Spleen (tissue), 11 donors: Measurements from ENCODE around the gene ZNRF3. TPM values are rescaled to one million over a fixed set of nuclear protein-coding genes. Genes with fewer than 3 reads are reported as not detected.
A peak's percentile ranks its signal among the peaks of the same experiment; 100 is the strongest.

ENCODE experiments used
- DNase-seq: peaks from one replicate; pipeline ENCODE4 v3.0.0-alpha.2; 2020
- H3K27ac ChIP-seq, 8 donors: fragments of 200-600 bp; sonication (generic) in 7 of 8; 1 replicate in 4 of 8; 2 replicates in 4 of 8; pipeline versions ENCODE4 v1.5.0 to v1.8.0; 2016 to 2021; ENCODE audit warnings: inconsistent platforms in 4 of 8, mild to moderate bottlenecking in 4 of 8, moderate library complexity in 1 of 8
- H3K27me3 ChIP-seq, 7 donors: fragments of 200-600 bp; sonication (generic) in 6 of 7; replicated peaks in 1 of 7; 1 replicate in 4 of 7; 2 replicates in 3 of 7; pipeline versions ENCODE4 v1.5.0 to v1.8.0; 2016 to 2021; ENCODE audit warnings: inconsistent platforms in 3 of 7, mild to moderate bottlenecking in 1 of 7
- H3K36me3 ChIP-seq, 6 donors: fragments of 200-600 bp; sonication (generic) in 5 of 6; 1 replicate in 4 of 6; 2 replicates in 2 of 6; pipeline versions ENCODE4 v1.5.0 to v1.8.0; 2016 to 2021; ENCODE audit warnings: inconsistent platforms in 2 of 6
- H3K4me1 ChIP-seq, 6 donors: fragments of 200-600 bp; sonication (generic) in 5 of 6; 1 replicate in 3 of 6; 2 replicates in 3 of 6; pipeline versions ENCODE4 v1.5.0 to v1.8.0; 2016 to 2021; ENCODE audit warnings: inconsistent platforms in 3 of 6
- H3K4me3 ChIP-seq, 8 donors: fragments of 200-600 bp; sonication (generic) in 7 of 8; 1 replicate in 4 of 8; 2 replicates in 4 of 8; pipeline versions ENCODE4 v1.5.0 to v1.8.0; 2016 to 2021; ENCODE audit warnings: inconsistent platforms in 4 of 8, mild to moderate bottlenecking in 4 of 8, moderate library complexity in 2 of 8
- H3K9me3 ChIP-seq, 8 donors: fragments of 200-600 bp; sonication (generic) in 7 of 8; 1 replicate in 4 of 8; 2 replicates in 4 of 8; pipeline versions ENCODE4 v1.5.0 to v1.8.0; 2016 to 2021; ENCODE audit warnings: inconsistent platforms in 4 of 8
- CTCF ChIP-seq, 11 experiments: fragments of 200-600 bp in 7 of 11; fragments of 450-650 bp in 4 of 11; sonication (generic) in 4 of 11; IDR thresholded peaks in 8 of 11; conservative IDR thresholded peaks in 3 of 11; 1 replicate in 7 of 11; 2 replicates in 4 of 11; pipeline versions ENCODE4 v1.4.0 to v1.8.0; 2016 to 2021; ENCODE audit warnings: antibody characterized with exemption in 11 of 11, inconsistent platforms in 4 of 11, mild to moderate bottlenecking in 1 of 11
- POLR2A ChIP-seq, 3 donors: fragments of 450-650 bp; IDR thresholded peaks; one replicate each; pipeline ENCODE4 v1.5.1; 2017; ENCODE audit warnings: antibody characterized with exemption in 3 of 3, mild to moderate bottlenecking in 1 of 3
- POLR2AphosphoS5 ChIP-seq, 3 donors: sonication (generic); formaldehyde crosslinking; IDR thresholded peaks; one replicate each; pipeline ENCODE4 v1.5.1; 2017; ENCODE audit warnings: antibody characterized with exemption in 3 of 3
- WGBS, 5 donors: extraction: QIAGEN DNeasy Blood & Tissue Kit in 3 of 5; methylation state at CpG; one replicate each; pipeline versions ENCODE4 v1.1.5 to v1.1.7; 2013 to 2018; 5-methylcytosine and 5-hydroxymethylcytosine counted together
- intact Hi-C: fragments of 100-400 bp; cut with DNase I; formaldehyde crosslinking; loops from one replicate; pipeline ENCODE4 v1.15.0; 2023; ENCODE audit warnings: low total_unique reads
- polyA plus RNA-seq, 3 donors: library from polyadenylated mRNA; stranded (reverse); fragments of 200-250 nt; gene quantifications; one replicate each; pipeline ENCODE4 v1.2.1, GENCODE V29; 2013
- total RNA-seq, 7 donors: library from RNA; depleted of rRNA in 3 of 7; stranded (reverse); fragments of >200 nt in 3 of 7; fragmentation: NEBNext Ultra II Directional in 4 of 7; extraction: Animal tissue kit (Norgen Biotek cat#: 25700) in 4 of 7; gene quantifications; one replicate each; pipeline versions ENCODE4 v1.1.0 to v1.2.1, GENCODE V29; 2016 to 2021
- donor health status: healthy with polysubstance abuse.
- donor health status: DM: no; HTN: no; CAD: no; lungs with moderate emphysema.
- donor health status: DM: no; HTN: no; CAD: no.
- donor health status: Bipolar disorder and iron deficiency.
- donor health status: healthy.
- donor health status: DM: no; HTN: no; CAD: no.
- donor health status: DM: yes; HTN: yes; CAD: no.

Gene ZNRF3
- total and polyA plus RNA-seq, 10 donors: 0.15 to 4.5 (median 2.6) TPM

GRCh38 chr22:28915969-28916368, 32.6 kb downstream of the ZNRF3 start:
- 93 to 99% (median 94%) methylated on average over 3 of the region's 3 CpGs for WGBS, 5 donors
- TF ChIP-seq CTCF (IDR thresholded peaks at IDR 0.05 in 8 of 11, conservative IDR thresholded peaks at IDR 0.05 in 3 of 11): no peak
- no peak for TF ChIP-seq POLR2A (IDR thresholded peaks at IDR 0.05)
- TF ChIP-seq POLR2AphosphoS5 (IDR thresholded peaks at IDR 0.05): no peak
- H3K4me3 ChIP-seq: no peak overlapping the region
- no peak overlapping the region for H3K27ac ChIP-seq
- H3K9me3 ChIP-seq: no peaks in the 10 kb centered on the region
- intact Hi-C loops: no loop called here
- no peak for DNase-seq
- no peaks in the 10 kb centered on the region for H3K36me3 ChIP-seq
- peaks cover 0 to 29% (median 4%) of the 10 kb centered on the region in 6 donors for H3K4me1 ChIP-seq
- H3K27me3 ChIP-seq: no peaks in the 10 kb centered on the region

GRCh38 chr22:28917747-28918549, 34.6 kb downstream of the ZNRF3 start:
- no peak for DNase-seq
- Histone ChIP-seq H3K4me3 (no peak overlapping the region), H3K36me3 (no peaks in the 10 kb centered on the region), H3K4me1 (peaks cover 0 to 21% (median 5%) of the 10 kb centered on the region in 6 donors), H3K9me3 (no peaks in the 10 kb centered on the region), H3K27me3 (no peaks in the 10 kb centered on the region), H3K27ac (peak overlapping the region in 5 of 8 donors; percentile 1 to 50 (median 11))
- intact Hi-C loops: no loop called here
- no peak for TF ChIP-seq POLR2A (IDR thresholded peaks at IDR 0.05)
- TF ChIP-seq CTCF (IDR thresholded peaks at IDR 0.05 in 8 of 11, conservative IDR thresholded peaks at IDR 0.05 in 3 of 11): no peak
- TF ChIP-seq POLR2AphosphoS5 (IDR thresholded peaks at IDR 0.05): no peak
- 41 to 52% (median 48%) methylated on average over 11 to 12 of the region's 12 CpGs for WGBS, 5 donors

GRCh38 chr22:28918550-28919271, 35.3 kb downstream of the ZNRF3 start:
- no peak overlapping the region for H3K4me3 ChIP-seq
- no peak overlapping the region for H3K27ac ChIP-seq
- H3K4me1 ChIP-seq: peaks cover 0 to 21% (median 5%) of the 10 kb centered on the region in 6 donors
- H3K27me3 ChIP-seq: no peaks in the 10 kb centered on the region
- WGBS, 5 donors: 65 to 80% (median 76%) methylated on average over 6 of the region's 6 CpGs
- DNase-seq: no peak
- TF ChIP-seq POLR2A (IDR thresholded peaks at IDR 0.05) (no peak), CTCF (IDR thresholded peaks at IDR 0.05 in 8 of 11, conservative IDR thresholded peaks at IDR 0.05 in 3 of 11) (no peak), POLR2AphosphoS5 (IDR thresholded peaks at IDR 0.05) (no peak)
- intact Hi-C loops: no loop called here
- no peaks in the 10 kb centered on the region for H3K9me3 ChIP-seq
- H3K36me3 ChIP-seq: no peaks in the 10 kb centered on the region
